GM21528 (cell line): Measurements from ENCODE around the gene HDAC4.

ENCODE experiments used
- ATAC-seq: cut with Tn5 transposase; IDR thresholded peaks from one replicate; pipeline ENCODE4 v1.9.1; 2021; ENCODE audit warnings: mild to moderate bottlenecking, moderate library complexity; ENCODE audit not compliant: unreplicated experiment, low FRiP score

HDAC4 gene

DNA sequence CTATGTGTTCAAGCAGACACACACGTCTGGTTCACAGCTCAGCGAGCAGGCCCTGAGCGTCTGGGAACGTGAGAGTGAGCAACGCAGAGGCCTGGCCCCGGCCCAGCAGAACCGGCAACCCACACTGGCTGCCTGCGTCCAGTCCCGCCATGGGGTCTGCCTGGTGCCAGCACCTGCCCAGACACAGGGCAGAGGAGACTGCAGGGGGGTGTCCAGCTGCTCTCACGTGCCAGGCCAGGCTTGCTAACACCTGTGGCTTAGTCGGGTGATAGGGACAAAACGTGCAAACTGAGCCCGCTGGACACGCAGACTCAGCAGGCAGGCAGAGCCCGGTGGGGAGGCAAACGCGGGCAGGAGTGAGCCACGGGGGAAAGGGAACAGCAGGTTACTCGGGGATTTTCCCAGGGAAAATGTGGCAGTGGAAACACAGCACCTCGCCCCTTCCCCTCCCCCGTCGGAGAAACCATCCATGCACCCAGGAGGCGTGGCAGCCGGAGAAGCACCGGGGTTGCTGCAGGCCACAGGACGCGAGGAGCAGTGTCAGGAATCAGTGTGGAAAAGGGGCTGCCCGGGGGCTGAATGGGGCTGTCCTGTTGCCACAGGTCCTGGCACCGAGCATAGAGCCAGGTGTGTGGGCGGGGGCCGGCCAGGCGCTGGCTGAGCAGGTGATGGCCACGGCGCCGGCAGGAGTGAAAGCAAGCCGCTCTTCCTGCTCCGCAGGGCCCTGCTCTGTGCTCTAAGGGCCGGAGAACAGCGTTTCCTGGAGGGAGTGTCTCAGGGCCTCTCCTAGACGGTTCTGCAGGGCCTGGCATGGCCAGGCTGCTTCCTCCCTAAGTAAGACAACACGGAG, 154.7 kb downstream of the HDAC4 start:
- no peak for ATAC-seq

DNA sequence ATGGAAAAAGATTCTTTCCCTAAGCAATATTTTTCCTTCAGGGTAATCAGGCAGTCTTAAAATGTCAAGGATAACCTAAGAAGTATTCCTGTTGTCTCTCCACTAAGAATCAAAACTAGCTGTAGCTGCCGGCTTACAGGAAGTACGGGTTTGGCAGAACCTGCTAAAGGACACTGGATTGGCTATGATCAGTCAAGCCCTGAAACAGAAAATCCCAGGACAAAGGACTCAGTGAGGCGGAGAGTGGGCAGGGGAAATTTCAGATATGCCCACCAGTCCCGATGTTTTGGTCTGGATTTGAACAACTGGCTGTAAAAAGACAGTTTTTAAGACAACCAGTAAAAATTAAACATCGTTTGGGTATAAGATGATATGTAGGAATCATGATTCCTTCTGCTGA, 155.7 kb downstream of the HDAC4 start:
- no peak for ATAC-seq

DNA sequence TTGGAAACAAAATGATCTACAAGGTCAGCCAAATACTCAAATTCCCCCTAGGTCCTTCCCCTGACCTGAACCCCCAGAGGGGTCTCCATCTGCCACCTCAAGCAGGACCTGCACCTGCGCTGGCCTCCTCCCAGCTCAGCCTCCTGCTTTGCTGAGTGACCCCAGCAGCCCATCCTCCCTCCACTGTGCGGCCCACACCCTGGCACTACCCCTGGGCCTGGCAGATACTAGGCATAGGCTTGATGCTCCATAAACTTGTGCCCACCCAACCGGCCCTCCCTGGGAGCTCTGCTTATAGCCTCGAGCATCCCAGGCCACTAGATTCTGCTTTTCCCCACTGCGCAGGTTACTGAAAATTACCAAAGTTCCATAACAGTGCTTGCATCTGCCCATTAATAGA, 156.2 kb downstream of the HDAC4 start:
- no peak for ATAC-seq

DNA sequence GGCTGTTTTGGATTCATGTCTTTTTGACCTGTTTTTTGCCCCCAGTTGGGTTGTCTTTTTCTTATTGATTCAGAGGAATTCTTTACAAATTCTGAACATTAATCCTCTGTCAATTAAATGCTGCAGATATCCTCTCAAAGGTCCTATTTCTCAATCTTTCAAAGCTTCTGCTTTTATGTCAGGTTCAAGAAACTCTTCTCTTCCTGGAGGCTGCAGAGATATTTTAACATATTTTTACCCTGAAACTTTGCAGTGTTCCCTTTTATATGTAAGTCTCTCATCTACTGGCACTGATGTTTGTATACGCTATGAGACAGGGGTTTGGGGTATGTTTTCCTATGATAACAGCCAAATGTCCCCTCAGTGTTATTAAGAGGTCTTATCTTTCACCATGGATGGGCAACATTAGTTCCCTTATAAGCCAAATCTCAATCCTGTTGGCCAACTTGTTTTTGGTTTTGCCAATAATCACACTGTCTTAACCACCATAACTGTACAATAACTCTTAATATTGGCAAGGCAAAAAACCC, 159.3 kb downstream of the HDAC4 start:
- no peak for ATAC-seq

DNA sequence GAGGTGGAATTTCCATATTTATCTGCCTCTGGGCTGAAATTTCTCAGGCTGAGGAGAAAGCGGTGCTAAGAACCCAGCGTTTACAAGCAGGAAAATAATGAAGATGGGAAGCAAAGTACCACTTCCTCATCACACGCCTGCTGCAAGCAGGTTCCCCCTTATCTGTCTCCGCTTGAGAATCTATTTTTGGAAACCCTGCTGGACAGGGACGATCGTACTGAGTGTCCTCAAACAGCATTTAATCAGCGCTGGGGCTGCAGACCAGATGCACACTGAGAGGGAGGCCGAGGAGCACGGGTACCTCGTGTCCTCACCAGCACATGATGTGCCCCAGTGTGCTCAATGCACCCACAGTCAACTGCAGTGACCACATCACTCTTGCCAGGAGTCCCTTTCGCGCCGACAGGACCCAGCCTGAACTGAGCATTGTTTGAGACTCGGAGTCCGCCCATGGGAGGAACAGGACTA, 160.4 kb downstream of the HDAC4 start:
- ATAC-seq: no peak

DNA sequence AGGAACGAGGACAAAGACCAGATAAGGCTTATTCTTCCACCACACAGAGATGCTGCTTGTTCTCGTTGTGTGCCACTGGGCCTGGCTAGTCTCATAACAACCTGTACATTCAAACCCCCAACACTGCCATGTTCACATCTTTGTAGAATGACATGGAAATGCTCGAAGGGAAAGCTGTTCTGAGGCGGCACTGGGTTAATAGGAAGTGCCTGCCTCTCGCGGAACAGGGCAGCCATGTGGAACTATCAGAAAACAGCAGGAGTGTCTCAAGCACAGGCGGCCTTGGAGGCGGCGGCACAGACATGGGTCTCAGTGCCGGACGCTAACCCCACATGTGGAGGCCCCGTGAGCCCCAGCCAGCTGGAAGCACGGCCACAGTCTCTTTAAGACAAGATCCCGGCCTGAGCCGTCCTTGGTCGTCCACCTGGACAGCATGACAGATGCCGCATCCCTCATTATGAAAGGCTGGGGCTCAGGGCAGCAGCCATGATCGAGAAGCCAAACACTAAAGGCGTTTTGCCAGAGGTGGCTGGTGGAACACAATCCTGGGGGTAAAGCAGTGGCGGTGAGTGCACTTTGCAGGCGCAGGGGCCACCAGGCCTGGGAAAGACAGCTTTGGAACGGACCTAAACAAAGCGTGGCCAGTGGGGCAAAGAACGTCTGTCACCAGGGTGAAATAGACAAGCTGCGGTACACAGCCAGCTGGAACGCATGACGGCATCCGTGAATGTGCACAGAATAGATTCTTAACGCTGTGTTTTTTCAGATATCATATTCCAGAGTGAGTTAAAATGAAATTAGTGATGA, 161.0 kb downstream of the HDAC4 start:
- no peak for ATAC-seq

DNA sequence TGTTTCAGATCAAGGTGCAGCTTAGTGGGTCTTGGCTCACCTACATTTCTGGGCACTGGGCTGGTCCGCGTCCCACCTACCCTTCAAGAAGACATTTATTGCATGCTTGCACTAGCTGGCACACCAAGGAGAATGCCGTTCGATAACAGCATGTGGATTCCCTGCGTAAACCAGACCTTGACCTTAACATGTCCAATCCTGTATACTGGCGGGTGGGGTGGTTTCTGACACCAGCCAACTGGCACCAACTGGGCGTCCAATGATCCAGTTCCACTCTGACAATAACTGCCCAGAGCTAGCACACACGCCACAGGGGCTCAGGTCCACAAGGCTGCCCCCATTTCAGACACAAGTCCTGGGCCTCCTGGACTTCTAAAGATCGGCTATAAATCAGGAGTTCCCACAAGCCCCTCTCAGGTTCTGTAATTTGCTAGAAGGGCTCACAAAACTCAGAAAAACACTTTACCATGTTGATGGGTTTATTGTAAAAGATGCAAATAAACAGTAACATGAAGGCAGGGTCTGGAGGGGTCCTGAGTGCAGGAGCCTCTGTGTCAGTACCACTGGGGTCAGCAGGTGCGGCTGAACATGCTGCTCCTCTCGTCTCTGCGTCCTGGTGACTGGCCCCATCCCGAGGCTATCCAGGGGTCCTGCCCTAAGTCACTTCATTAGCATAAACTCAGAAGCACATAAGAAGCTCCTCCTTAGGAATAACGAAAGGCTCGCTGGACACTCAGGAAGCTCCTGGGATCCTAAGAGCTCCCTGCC, 161.8 kb downstream of the HDAC4 start:
- no peak for ATAC-seq

DNA sequence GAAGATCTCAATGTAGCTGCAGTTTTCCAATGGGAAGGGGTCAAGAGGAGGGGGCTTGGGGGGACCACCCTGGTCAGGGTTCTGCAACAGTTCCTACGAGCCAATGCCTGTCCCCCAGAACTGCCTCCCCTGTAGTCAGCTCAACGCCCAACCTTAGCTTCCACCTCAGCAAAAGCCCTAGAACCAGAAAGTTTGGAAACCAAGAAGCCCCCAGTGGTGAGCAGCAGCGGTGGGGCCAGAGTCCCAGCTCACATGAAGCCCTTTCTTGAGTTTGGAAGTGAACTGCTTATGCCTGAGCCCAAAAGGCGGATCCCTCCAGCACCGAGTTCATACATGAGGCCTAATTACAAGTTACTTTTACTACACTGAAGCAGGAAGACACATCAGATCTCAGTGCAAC, 162.4 kb downstream of the HDAC4 start:
- no peak for ATAC-seq

DNA sequence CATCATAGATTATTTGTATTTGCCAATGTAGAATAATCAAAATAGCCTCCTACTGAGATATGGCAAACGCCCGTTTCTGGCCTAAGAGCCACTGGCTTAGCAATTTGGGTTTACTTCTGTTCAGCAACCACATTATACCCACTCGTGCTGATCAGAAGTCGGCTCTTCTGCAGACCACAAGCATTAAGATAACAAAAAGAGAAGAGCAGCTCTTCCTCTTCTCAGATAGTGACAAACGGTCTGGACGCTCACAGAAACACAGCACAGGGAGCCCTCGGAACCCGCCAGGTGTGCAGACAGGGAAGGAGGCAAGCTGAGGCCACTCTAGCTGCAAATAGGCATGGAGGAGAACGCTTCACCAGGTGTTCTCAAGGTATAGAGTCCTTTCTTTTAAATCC, 164.0 kb downstream of the HDAC4 start:
- ATAC-seq: no peak

DNA sequence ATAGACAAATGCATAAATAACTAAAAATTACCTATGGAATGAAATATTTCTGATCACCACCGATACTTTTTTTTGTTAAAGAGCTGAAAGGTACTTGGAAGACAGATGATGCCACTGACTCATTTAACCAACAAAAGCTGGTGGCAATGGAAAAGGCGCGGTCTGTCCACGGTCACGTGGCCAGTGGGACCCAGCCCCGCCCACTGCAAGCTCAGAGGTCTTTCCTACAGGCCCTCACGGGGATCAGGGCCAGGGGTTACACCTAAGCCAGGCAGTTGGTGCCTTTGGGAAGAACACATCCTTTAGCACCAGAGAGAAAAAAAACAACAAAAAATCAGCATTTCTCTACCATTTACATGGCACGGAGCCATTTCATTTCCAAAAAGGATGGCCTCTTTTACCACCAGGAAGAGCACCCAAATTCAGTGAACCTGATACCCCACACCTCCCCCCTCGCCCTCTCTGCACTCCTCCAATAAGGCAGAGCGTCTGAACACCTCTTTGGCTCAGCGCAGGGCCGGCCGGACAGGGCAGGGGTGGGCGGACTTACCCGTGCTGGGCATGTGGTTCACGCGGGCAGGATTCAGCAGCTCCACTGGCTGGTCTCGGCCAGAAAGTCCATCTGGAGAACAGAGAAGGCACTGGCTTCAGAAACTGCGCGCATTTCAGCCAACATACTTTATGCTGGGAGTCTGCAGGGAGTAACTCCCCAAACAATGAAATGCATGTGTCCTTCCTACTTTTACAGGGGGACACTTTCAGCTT, 164.6 kb downstream of the HDAC4 start:
- no peak for ATAC-seq

DNA sequence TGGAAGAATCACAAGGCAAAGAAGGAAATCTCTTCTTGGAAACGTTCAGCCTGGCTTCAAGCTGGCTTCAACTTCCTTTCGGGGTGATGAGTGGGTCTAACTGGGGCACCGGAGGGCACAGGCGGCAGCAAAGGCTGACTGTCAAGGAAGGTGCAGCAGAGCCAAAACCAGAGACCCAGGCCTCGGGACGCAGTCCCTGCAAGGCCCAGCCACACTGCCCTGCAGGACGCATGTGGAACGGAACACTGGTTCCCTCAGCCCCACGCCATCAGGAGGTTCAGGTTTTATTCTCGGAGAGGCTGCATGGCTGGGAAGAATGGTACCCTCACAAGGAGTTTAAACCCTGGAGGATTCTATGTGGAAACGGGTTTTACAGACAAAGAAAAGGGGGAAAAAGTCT, 165.5 kb downstream of the HDAC4 start:
- no peak for ATAC-seq

DNA sequence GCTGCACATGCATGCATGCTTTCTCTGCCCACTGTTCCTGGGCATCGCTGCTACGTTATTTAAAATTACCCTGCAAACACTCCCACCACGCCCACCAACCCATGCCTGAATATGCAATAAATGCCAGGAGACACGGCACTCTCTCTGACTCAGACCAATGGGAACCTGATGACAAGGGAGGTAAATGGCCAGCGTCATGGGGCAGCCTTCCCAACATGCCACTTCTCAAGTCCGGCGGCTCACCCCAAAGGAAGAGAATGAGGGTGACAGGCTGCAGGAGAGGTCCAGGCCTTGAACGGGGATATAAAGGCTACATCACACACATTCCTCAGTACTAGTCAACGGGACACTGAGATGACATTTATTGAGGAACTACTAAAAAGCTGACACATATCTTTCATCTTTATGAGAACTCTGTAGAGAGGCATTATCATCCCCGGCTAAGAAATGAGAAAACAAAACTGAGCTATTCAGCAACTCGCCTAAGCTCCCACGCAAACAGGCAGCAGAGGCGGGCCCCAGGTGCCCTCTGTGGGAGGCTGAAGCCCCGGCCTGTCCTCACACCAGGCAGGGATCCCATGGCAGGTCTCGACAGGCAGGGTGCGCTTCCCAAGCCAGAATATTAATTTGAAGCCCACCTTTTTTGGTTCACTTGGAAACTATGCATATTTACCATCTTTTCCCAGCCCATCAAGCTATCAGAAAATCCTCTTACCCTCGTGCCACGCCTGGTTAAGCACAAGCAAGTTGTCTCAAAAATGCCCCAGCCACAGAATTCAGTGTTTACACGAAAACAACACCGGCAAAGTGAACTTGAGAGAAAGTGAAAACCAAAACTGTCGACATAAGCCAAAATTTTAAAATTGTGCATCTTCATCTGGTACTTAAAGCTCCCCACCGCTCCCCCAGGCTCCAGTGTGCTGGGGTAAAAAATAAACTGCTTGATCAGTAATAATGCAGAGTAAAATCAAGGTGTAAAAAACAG, 166.3 kb downstream of the HDAC4 start:
- no peak for ATAC-seq

DNA sequence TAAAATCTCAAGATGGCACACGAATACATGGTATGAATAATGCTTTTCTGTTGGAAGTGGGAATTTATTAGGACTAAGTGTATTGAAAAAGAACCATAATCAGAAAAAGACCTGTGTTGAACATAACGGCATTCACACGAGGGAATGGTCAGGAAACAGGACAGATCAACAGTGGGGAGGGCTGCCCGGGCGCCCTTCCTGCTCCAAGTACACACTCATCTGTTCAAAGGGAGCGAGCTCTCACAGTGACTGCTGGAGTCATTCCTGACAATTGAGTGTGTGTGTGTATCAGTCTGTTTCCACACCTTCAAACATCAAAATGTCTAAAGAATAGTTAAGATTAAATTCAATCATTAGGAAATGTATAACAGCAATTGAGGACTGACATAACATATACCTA, 167.2 kb downstream of the HDAC4 start:
- ATAC-seq: no peak

DNA sequence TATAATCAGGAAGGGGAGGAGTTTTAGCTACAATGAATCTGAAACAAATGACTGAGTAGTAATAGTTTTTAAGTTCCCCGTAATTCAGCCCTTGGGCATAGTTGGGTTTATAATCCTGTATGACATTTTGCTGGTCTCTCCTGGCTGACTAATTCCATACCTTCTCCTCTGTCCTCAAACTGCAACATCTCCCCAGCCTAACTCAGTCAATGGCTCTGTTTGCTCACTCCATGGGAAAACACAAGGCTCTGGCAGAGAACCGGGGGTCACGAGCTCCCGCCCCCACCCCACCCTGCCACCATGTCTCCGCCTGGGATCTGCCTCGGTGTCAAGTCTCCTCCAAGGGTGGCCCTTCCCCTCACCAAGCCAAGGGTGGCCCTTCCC, 168.6 kb downstream of the HDAC4 start:
- ATAC-seq: no peak

DNA sequence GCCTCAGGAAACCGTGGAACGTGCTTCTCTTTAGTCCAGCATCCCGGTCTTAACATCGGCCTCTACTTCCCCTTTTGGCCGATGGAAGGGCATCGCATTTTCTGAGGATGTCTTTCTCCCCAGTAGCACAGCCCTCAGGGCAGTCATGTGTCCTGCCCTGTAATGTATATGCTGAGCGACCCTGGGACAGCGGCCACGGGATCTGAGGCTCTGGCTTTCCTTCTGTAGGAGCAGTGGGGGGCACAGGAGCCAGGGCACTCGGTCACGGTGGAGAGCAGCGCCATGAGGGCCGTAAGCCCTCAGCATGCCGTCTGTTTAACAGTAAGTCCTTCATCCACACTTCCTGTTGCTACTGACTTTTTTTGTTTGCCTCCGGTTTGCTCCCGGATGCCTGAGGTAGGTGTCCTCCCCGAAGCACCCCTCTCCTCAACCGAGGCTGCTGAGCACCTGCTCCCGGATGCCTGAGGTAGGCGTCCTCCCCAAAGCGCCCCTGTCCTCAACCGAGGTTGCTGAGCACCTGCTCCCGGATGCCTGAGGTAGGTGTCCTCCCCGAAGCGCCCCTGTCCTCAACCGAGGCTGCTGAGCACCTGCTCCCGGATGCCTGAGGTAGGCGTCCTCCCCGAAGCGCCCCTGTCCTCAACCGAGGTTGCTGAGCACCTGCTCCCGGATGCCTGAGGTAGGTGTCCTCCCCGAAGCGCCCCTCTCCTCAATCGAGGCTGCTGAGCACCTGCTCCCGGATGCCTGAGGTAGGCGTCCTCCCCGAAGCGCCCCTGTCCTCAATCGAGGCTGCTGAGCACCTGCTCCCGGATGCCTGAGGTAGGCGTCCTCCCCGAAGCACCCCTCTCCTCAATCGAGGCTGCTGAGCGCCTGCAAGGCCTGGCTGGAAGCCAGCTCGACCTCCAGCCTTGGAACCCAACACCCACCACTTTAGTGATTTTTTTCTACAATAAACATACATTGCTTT, 169.3 kb downstream of the HDAC4 start:
- ATAC-seq: no peak

DNA sequence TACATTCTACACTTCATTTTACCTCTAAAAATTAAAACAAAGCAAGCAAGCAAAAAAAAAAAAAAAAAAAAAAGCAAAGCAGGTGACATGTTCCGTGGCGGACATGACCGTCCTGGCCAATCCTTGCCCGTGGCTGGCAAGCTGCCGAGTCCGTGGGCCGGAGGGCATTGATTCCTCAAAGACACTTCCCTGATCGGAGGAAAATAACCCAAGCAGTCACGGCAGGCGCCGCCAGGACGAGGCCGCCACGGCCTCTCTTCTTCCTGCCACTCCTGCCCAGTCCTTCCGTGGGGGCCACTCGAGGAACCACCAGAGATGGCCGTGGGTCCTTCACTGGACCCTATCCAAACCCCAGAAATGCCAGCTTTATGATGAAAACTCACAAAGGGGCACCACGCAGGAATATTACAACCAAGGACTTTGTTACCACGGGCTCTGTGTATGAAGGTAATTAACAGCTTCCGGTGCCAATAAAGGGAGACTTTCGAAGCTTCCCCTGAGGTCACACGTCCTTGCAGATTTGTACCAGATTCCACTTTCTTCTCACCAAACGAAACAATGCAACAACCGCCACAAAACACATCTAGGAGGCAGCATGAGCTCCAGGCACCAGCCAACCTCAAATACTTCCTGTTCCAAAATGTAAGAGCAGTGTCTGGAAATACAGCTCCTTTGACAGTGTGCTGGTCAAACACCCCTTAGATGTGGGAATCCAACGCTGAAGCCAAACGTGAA, 170.3 kb downstream of the HDAC4 start:
- no peak for ATAC-seq
